NCI-H2029 treated with DMSO at 0.1 percent for 48 hours (cell line): Measurements from ENCODE around the gene CBFA2T2.
"Not testable (repeated sequence)": the region's sequence is repeated elsewhere in the genome, so short reads cannot be mapped to it uniquely, and the experiment has no call there.

Source experiments
- DNase-seq: peaks from one replicate; lab custom pipeline; 2025; lab: John Stamatoyannopoulos, UW

The CBFA2T2 gene

GRCh38 chr20:33697129-33697528 lies 207.2 kb downstream of the CBFA2T2 start:
- no peak for DNase-seq

- not testable (repeated sequence) for DNase-seq
These were observed 209.1 kb downstream of the CBFA2T2 start for GRCh38 chr20:33698966-33699365.
